A673 (cell line): Measurements from ENCODE around the gene SP8.

Experiments
- EZH2 ChIP-seq: fragments of 200-600 bp; sonication (generic); IDR thresholded peaks from 2 replicates; pipeline ENCODE4 v1.6.1; 2017; ENCODE audit warnings: borderline replicate concordance, low read depth, mild to moderate bottlenecking, mixed read lengths, antibody characterized with exemption, low read length; ENCODE audit not compliant: poor library complexity, severe bottlenecking
- TF ChIP-seq, protein P1 (sequence below): fragments of 300-800, 200-600 bp; sonication (generic); conservative IDR thresholded peaks from 2 replicates; pipeline ENCODE4 v1.5.1; 2017; ENCODE audit warnings: low read depth, mild to moderate bottlenecking, antibody characterized with exemption, low read length, moderate library complexity, mixed read lengths

GRCh38 chr7:20794676-20795075 is 8.0 kb upstream of the SP8 start:
- TF ChIP-seq, protein P1, sequence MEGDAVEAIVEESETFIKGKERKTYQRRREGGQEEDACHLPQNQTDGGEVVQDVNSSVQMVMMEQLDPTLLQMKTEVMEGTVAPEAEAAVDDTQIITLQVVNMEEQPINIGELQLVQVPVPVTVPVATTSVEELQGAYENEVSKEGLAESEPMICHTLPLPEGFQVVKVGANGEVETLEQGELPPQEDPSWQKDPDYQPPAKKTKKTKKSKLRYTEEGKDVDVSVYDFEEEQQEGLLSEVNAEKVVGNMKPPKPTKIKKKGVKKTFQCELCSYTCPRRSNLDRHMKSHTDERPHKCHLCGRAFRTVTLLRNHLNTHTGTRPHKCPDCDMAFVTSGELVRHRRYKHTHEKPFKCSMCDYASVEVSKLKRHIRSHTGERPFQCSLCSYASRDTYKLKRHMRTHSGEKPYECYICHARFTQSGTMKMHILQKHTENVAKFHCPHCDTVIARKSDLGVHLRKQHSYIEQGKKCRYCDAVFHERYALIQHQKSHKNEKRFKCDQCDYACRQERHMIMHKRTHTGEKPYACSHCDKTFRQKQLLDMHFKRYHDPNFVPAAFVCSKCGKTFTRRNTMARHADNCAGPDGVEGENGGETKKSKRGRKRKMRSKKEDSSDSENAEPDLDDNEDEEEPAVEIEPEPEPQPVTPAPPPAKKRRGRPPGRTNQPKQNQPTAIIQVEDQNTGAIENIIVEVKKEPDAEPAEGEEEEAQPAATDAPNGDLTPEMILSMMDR = no peak
- TF ChIP-seq EZH2 = no peak
